PC-9 (cell line): ENCODE measurements around the gene OR2AJ1.

Experiments
- EZH2 ChIP-seq: fragments of 200-600 bp; sonication (generic); IDR thresholded peaks from 2 replicates; pipeline ENCODE4 v1.8.0; 2017; ENCODE audit warnings: antibody characterized with exemption, low read depth
- TF ChIP-seq, protein P1 (sequence below): fragments of 200-600 bp; sonication (generic); conservative IDR thresholded peaks from 2 replicates; pipeline ENCODE4 v1.6.1; 2017; ENCODE audit warnings: mixed run types, antibody characterized with exemption, mild to moderate bottlenecking, moderate library complexity

GRCh38 chr1:247895163-247895637, 29.5 kb upstream of the OR2AJ1 start, which contains the start of gene OR2W3:
- TF ChIP-seq, protein P1, sequence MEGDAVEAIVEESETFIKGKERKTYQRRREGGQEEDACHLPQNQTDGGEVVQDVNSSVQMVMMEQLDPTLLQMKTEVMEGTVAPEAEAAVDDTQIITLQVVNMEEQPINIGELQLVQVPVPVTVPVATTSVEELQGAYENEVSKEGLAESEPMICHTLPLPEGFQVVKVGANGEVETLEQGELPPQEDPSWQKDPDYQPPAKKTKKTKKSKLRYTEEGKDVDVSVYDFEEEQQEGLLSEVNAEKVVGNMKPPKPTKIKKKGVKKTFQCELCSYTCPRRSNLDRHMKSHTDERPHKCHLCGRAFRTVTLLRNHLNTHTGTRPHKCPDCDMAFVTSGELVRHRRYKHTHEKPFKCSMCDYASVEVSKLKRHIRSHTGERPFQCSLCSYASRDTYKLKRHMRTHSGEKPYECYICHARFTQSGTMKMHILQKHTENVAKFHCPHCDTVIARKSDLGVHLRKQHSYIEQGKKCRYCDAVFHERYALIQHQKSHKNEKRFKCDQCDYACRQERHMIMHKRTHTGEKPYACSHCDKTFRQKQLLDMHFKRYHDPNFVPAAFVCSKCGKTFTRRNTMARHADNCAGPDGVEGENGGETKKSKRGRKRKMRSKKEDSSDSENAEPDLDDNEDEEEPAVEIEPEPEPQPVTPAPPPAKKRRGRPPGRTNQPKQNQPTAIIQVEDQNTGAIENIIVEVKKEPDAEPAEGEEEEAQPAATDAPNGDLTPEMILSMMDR = no peak
- no peak for TF ChIP-seq EZH2
